Suppressor macrophage (primary cell): ENCODE measurements around the gene UBQLN3.

Experiments used
- DNase-seq, 4 experiments: peaks; one replicate each; pipeline ENCODE4 v3.0.0-alpha.2; 2020 to 2022

The UBQLN3 gene

DNA sequence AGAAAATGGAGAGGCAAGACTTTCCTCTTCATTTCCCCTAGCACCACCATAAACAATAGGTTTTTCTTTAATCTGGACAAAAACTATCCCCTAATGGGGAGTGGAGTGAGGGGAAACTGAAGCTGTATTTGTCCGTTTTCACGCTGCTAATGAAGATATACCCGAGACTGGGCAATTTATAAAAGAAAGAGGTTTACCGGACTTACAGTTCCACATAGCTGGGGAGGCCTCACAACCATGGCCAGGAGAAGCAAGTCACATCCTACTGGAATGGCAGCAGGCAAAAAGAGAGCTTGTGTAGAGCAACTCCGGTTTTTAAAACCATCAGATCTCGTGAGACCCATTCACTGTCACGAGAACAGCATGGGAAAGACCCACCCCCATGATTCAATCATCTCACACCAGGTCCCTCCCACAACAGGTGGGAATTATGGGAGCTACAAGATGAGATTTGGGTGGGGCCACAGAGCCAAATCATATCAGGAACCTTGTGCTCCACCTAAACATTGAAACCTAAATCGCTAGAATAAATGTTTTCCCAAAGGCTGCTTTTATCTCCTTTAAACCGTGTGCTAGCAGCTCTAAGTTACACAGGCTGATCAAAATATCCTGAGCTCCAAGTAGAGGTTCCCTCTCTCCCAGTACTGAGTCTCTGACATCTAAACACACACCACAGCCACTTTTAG is 4.3 kb downstream of the UBQLN3 start:
- no peak for DNase-seq

DNA sequence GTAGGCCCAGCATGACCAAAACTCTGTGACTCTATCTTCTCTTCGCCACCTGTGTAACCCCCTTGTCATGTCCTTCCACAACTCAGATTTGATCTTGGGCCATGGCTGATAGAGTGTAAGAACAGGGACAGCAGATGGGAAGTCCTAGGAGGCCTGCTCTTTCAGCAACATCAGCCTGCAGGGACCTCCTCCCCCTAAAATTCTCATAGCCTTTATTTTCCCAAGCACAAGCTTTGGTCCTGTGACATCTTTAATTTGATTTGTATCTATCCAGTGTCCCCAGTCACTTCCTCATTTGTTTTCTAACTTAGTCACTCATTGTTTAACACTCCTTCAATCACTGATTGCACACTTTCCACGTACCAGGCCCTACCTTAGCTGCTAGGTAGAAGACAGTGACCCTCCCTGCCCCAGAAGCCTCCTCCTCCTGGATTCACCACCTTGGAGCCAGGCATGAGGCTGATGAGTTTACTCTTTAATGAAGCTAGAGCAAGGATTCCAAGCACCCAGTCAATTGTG is 5.3 kb downstream of the UBQLN3 start:
- no peak for DNase-seq

DNA sequence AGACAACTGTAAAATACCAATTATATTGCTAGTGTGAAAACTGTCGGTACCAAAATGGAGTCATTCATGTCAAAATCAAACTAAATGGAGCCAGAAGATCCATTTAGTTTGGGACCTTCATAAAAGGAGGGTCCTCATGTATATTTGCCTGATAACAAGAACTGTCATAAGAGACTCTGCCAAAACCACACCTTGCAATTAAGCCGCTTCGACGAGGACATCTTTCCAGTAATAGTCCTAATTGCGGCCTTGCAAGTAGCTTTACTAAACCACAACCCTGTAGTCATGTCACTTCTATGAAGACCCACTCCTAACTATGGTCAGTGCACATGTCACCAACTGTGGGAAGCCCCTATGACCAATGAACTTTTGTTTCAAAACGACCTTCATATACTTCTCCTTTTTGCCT is 9.4 kb downstream of the UBQLN3 start:
- peak in 2 of 4 experiments; percentile 4 to 9 for DNase-seq

DNA sequence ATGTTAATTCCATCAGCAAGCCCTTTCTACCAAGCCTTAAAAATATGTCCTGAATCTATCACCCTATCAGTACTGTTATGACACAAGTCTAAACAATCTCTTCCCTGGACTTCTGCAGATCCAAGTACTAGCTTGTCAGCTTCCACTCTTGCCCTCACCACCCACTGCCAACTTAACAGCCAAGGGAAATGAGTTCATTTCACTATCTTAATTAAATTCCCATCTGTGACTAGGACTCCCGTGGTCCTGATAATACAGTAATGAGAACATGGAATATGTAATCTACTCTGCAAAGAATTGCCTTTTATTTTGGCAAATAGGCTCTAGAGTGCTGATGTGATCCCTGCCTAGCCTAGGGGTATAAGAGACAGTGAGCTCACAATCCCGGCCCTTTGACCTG is 10.1 kb downstream of the UBQLN3 start:
- DNase-seq = no peak

DNA sequence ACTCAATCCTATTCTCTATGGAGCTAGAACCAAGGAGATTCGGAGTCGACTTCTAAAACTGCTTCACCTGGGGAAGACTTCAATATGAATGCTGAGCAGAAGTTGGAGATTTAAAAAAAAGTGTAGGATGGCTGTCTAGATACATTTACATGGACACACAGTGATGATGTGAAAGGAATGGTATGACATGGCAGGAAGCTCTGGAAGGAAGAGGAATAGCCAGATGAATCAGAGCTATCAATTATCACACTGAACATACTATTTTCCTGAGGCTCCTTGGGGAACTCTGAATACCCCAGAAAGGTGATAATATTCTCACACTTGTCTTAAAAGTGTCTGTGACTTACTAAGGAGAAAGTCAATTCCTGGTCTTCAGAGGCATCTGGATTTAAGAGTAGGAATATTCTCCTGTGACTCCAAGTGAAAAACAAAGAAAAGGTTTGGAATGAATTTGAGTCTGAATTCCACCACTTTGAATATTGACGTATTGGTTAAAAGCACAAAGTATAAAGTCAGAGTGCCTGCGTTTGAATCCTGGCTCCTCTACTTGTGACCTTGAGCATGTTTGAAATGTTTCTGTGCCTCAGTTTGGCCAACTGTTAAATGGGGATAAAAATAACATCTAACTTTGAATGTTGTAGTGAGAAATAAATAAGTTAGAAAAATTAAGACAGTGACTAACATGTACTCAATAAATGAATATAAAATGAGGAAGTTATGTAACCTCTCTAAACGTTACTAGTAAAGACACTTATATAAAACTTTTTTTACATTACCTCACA is 20.0 kb downstream of the UBQLN3 start:
- DNase-seq = peak in 1 of 4 experiments; percentile 3

DNA sequence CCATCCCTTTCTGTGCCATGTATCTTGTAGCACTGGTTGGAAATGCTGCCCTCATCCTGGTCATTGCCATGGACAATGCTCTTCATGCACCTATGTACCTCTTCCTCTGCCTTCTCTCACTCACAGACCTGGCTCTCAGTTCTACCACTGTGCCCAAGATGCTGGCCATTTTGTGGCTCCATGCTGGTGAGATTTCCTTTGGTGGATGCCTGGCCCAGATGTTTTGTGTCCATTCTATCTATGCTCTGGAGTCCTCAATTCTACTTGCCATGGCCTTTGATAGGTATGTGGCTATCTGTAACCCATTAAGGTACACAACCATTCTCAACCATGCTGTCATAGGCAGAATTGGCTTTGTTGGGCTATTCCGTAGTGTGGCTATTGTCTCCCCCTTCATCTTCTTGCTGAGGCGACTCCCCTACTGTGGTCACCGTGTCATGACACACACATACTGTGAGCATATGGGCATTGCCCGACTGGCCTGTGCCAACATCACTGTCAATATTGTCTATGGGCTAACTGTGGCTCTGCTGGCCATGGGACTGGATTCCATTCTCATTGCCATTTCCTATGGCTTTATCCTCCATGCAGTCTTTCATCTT is 20.9 kb downstream of the UBQLN3 start:
- no peak for DNase-seq

DNA sequence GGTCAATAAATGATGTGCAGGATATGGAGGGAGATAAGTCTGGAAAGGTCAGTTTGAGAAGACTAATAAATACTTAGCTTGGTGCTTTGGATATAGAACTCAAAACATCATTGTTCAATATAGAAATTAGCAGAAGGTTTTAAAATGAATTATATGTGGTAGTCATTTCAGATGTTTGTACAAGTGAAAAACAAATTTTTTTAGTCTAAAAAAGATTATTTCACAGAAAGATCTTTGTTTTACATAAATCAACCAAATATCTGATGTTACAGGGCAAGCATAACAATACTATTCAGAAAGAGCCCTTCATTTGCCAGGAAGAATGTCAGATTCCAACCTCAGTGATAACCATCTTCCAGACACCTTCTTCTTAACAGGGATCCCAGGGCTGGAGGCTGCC is 21.4 kb downstream of the UBQLN3 start, which contains the start of gene OR52D1:
Gene OR52D1, plus strand, starts transcription at position 301 of the 400 bp plus-strand sequence. Its CDS starts 22 bp downstream, at position 323.
- DNase-seq = no peak

DNA sequence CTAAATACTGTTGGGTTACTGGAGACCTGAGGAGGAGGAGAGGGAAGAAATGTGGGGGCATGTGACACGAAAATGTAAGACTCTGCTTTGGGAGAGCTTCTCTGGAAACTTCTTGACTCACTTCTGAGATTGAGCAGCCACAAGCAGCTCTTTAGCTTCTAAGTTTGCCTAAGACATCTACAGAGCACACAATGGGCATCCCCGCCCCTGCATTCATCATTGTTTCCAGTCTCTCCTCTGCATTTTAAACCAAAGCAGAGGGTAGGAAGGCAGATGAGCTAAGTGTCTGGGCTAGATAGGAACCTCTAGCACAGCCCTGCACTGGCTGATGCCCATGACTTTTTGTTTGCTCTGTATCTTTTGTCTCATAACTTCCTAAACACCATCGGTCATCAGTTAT is 23.3 kb downstream of the UBQLN3 start:
- DNase-seq = no peak

DNA sequence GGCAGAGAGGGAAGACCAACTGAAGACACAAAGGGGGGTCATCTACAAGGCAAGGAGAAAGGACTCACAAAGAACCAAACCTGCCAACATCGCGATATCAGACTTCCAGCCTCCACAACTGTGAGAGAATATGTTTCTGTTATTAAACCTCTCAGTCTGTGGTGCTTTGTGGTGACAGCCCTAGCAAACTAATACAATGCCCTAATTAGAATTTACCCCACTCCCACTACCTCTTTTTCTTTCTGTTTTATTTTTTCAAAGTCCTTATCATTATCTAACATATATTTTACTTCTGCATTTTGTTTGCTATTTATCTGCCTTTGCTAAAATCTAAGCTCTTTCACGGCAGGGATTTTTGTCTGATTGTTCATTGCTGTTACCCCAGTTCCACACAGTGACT is 23.8 kb downstream of the UBQLN3 start:
- DNase-seq = no peak

DNA sequence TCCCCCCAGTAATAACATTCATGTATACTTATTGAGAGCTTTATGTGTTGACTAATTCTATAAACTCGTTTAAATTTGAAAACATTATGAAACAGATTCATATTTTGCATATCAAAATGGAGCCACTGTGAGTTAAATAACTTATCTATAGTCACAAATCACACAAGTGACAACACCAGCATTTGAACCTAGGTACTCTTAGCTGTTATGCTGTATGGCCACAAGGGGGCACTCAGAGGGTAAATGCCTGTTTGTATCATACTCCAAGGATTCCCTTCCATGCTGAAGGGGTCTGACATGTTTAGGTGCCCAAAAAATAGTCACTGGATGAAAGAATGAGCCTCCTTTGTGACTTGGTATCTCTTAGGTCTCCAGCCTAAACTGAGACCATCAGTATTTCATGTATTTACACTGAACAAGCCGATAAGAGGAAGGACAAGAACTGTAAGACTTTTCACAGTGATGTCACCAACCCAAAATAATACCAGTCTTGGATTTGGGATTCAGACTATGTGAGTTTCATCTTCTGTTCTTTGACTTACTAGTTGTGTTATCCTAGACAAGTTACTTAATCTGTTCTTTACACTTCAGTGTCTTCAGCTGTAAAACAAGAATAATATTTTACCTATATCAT is 33.5 kb downstream of the UBQLN3 start:
- peak; percentile 62 to 80 (median 67) for DNase-seq

DNA sequence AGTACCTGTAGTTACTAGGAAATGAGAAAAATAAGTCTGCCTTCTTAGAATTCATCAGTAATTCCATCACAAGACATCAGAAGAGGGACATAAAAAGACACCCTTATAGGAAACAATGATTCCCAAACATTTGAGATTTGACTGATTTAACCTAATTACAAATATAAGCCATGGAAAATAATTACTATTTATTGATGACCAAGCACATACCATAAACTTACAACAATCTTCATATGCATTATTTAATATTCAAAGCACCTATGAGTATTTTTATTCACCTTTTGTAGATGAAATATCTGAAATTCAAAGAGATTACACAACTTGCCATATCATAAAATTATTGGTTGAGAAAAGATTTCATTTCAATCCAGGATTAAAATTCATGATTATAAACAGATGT is 35.8 kb downstream of the UBQLN3 start:
- no peak for DNase-seq

DNA sequence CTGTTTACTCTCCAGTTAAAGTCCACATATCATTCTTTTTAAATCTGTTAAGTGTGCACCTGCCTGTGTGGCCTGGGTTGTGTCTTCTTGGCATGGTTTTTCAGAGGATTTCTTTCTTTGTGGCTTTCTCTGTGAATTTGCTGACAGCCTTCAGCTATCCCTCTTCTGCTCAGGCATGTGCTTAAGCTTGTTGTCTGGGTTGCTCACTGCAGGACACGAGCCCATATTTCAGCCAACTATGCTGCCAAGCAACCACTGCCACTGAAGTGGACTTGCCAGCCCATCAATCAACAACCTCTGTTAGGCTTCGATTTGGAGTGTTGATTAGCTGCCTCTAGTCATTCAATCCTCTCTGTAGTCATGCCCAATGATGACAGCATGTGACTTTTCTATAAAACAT is 42.2 kb downstream of the UBQLN3 start:
- DNase-seq = no peak

DNA sequence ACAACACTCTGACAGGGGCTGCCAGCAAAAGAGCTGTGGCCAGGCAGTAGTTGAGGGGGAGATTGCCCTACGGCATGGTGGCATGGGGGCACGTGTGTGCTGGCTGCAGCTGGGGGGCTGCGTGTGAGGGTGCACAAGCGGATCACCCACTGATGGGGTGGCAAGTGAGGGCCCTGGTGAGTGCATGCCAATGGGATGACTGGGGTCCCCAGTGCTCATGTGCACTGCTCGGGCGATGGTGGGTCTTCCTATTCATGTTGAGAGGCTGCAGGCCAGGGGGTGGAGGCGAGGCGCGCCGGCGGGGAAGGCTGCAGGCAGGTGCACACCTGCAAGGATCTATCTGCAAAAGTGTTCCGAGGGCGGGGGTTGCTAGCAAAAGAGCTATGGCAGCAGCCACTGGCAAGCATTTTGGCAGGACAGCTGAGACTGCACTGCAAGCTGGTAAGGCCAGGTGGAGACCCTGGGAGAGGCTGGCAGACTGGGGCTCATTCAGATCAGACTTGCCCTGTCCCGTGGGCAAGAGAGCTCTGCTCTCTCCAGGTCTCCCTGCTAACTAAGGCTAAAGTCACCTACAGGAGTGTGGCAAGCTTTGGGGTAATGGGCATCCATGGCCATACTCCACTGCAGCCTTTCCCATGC is 48.7 kb downstream of the UBQLN3 start:
- DNase-seq = no peak
